Measurements from ENCODE around the gene CTNNBIP1.

The CTNNBIP1 gene

DNA sequence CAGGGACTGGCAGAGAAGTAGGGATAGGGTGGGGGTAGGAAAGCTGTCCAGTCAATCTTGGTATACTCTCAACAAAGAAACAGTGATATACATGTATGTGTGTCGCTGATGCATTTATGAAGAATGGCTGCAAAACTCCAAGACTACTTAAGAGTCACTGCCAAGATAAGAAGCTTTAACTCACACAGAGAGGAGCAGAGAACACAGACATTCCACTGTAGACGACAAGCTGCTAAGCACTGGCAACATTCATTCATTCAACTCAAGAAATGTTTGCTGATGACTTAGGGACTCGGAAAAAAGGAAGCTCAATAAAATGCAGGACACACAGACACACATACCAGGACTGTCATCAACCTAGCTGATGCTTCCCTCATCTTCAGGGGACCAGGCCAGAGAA is 5.5 kb downstream of the CTNNBIP1 start:
- no peak for DNase-seq

DNA sequence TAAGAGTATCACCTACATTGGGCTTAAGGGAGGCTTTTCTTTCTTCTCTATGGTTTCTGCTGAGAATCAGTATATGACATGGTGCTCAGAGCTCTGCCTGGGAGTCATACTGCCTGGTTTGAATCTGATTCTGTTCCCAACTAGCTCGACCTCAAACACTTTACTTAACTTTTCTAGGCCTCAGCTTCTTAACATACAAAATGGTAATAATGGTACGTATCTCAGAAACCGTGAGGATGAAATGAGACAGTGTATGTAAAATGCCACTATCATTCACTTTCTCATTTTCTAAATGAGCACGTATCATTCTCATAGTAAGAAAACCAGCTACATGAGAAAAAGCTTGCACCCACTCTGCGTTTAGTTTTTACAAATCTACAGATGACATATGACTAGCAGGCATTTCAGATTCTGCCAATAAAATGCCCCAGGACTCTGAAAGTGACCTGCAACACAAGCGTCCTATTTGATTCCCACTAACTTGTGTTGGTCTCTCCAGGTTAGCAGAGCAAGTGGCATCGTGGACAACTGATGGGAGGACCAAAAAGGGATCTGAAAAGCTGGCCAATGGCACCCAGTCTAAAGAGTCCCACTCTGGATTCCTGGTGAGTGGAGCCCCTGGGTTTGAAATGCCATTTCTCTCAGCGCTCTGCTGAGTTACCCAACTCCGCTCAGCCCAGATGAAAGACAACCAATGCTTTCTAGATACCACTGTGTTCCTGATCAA is 6.1 kb downstream of the CTNNBIP1 start:
- no peak for DNase-seq

DNA sequence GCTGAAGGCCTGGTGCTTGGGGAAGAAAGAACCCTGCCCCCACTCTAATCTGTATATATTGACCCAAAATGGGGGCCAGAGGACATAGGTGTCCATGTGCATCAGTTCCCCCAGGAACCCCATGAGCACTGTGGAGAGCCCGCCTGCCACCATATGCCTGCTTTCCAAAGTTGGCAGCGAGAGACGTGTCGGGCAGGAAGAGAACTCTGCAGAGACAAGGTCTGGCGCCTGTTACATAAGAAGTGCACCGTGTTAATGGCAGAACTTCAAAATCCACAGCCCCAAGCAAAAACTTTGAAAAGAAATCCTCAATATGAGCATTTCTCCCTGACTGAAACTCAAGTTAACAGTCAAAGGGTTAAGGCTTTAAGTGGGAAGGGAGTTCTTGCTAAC is 8.0 kb downstream of the CTNNBIP1 start:
- peak in 3 of 56 donors; percentile 10 to 28 (median 24) for DNase-seq

DNA sequence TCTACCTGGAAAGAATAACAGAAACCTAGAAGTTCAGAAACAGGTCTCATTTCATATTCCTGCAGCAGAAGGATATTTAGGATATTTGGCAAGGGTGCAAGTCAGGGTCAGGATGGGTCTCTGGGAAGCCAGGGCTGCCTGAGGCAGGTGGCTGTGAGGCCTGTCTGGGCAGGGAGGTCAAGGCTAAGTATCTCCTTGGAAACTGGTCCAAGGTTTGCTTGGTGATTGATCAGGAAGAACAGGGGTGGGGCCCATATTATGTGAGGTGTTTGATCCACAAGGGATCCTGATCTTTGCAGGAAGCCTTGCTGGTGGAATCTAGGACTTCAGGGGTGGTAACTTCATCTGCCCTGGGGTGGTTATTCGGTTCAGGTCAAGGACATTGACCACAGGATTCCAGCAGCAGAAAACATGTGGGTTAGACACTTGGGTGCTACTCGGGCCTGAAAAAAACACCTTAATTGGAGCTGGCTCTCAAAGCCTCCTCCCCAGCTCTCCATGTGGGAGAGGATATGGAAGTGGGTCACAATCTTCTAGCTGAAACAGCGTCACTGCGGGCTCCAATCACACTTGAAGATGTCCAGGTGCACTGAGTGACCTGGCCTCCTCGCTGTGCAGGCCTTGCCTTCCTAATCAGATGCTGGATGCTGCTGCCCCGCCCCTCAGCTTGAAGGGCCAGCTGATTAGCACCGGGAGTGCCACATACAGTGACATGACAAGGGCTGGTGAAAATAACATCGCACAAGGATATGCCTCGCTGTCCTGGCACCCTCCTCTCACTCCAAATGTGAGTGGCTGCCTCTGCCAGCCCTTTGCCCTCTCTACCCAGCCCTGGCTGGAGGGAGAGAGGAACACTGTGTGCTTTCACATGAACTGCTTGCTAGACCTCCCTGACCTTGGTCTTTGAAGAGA is 8.7 kb downstream of the CTNNBIP1 start:
- DNase-seq: peak in 3 of 56 donors; percentile 23 to 30 (median 24)

DNA sequence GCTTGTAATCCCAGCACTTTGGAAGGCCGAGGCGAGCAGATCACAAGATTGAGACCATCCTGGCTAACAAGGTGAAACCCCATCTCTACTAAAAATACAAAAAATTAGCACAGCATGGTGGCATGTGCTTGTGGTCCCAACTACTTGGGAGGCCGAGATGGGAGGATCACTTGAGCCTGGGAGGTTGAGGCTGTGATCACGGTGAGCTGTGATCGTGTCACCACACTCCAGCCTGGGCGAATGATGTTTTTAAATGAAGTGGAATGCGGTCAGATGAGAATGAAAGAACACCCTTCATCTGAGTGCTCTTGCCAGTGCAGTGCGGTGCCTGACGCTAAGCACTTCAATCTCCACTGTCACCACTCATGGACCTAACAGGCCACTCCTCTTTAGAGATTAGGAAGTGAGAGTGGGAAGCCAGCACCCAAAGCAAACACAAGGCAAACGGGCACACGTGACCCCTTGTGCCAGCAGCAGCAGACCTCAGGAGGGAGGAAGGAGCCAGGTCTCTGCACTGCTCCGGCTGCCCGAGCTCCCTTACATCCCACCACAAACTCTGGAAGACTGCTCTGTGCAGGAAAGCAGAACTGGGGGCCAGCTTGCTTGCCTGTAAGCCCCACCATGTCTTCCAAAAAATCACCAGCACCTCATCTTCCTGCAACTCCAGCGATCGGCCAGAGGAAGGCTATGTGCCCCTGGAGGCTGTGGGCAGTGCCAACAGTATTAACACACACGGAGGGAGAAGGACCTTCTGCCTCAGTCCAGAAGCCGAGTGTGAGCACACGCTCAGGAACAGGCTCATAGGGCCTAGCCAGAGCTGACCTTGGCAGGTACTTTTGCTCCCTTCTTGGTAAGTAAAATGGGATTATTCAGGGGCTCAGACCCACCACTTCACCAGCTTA is 9.7 kb downstream of the CTNNBIP1 start:
- peak in 40 of 56 donors; percentile 17 to 66 (median 38) for DNase-seq

DNA sequence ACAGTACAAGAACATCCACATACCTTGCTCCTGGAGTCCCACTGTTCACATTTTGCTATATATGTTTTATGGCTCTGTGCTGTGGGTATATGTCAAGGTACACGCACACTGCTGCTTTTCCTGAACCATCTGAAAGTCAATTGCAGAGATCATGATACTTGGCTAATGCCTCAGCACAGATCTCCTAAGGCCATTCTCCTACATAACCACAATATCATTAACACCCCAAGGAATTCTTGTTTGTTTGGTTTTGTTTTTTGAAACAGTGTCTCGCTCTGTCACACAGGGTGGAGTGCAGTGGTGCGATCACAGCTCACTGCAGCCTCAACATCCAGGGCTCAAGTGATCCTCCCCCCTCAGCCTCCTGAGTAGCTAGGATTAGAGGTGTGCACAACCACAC is 16.0 kb downstream of the CTNNBIP1 start:
- DNase-seq: no peak

DNA sequence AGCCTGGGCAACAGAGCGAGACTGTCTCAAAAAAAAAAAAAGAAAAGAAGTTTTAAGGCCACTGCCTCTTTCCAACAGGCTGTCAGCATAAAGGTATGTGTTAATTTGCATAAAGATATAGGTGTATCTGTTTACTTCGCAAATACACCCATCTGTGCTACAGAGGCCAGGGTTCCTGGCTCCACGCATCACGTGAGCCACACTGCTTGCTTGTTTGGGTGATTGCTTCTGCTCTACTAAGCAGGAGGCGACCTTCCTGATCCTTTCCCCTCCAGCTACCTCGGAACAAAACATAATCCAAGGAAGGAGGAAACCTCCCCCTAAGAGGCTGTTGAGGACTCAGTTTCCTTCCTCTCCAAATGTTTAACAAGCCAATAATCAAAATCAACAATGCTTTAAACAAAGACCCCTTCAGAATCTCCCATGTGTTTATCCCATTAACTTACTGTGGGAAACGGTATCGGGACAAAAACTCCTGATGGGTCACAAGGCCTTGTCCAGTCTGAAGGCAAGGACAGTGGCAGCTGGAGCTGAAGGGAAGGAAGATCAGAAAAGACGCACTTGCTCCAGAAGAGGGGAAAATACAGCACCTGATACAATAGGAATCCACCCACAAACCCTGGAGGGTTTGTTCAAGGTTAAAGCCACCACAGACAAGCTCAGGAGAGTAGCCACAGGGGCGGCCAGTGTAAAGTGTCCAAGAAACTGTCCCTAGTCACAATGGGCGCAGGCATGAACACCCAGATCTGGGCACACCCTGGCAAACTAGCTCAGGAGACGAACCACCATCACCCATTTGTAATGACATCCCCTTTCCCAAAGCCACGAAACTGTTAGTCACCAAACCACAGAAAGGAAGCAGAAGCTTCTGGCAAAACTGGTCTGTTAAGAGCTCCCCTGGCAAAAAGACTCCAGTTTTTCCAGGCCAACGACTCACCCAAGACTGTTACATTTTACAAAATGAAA is 17.2 kb downstream of the CTNNBIP1 start:
- no peak for DNase-seq

DNA sequence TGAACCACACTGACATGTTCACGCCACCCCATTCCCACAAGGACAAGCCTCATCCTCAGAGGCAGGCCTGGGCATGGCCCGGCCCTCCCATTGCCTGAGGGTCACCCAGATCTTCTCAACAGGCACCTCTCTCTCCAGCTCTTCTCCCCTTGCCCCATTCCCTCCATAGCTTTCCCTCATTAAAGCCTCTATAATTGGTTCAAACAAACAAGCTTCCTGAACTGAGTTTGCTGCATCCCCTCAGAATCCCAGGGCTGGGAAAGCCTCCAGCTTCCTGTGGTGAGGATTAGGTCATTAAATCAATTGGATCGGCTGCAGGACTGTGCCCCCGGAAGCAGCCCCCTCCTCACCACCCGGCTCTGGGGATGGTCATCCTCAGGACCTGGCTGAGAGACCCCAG is 18.9 kb downstream of the CTNNBIP1 start:
- peak in 1 of 56 donors; percentile 9 for DNase-seq

DNA sequence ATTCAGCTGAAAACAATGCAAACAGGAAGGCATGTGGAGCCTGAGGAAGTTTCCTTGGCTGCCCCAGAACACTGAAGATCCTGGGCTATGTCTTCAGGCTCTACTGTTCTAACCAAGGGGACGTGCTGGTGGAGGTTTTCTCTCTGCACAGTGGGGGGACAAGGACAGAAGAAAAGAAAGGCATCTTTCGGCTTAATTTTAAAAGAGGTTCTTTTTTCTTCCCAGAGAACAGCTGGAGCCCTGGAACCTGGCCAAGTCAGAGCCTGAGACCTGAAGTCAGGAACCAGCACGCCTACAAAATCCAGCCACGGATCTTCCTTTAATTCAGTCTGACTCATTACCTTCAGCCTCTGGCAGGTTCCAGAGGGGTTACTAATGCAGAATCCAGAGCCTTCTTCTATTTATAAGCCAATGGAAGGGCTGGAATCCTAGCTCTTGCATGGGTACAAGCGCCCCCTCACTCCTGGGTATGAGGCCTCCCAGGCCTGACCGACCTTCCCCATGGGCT is 19.8 kb downstream of the CTNNBIP1 start:
- peak in 3 of 56 donors; percentile 21 to 43 (median 37) for DNase-seq

DNA sequence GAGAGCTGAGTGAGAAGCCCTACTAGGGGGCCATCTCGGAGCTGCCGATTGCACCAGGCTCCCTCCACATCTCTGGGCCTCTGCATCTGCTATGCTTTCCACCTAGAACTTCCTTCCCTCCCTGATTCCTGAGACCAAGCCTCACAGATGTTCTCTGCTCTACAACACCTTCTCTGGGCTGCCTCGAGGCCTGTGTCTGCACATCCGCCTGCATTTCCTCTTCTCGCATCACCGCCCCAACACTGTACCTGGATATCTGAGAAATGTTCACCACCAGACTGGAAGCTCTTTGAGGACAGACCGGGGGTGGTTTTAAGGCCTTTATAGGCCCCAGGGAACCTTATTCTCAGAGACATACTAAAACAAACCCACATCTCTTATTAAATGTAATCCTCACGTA is 20.7 kb downstream of the CTNNBIP1 start:
- no peak for DNase-seq

DNA sequence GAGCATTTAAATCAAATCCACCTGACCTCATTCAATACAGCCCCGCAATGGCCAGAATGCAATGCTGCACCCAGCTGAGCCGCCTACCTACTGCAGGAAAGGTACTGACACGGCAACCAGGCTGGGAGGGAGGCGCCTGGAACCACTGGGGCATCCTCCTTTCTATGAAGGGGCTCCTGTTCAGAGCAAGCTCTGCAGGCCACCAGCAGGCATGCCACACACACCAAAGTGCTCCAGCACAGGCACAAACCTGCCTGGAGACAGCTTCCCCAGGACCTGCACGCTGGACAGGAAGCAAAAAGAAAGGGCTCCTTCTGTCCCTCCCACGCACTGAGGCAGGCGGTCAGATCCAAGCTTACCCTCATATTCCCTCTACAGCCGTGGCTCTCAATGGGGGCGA is 21.2 kb downstream of the CTNNBIP1 start:
- no peak for DNase-seq

DNA sequence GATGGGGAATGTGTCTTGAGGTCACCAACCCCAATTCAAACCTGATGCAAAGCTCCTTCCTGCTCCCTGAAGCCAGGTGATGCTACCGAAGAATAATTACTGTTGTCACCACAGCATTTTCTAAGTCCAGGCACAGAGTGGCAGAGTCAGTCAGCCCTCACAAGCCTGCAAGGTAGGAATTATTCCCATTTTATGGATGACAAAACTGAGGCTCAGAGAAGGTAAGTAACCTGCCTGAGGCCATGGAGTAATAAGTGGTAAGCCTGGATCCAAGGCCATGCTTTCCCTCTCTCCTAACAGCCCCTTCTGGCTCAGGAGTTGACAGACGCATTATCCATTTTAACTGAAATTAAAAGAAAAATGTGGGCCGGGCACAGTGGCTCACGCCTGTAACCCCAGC is 23.0 kb downstream of the CTNNBIP1 start:
- no peak for DNase-seq

DNA sequence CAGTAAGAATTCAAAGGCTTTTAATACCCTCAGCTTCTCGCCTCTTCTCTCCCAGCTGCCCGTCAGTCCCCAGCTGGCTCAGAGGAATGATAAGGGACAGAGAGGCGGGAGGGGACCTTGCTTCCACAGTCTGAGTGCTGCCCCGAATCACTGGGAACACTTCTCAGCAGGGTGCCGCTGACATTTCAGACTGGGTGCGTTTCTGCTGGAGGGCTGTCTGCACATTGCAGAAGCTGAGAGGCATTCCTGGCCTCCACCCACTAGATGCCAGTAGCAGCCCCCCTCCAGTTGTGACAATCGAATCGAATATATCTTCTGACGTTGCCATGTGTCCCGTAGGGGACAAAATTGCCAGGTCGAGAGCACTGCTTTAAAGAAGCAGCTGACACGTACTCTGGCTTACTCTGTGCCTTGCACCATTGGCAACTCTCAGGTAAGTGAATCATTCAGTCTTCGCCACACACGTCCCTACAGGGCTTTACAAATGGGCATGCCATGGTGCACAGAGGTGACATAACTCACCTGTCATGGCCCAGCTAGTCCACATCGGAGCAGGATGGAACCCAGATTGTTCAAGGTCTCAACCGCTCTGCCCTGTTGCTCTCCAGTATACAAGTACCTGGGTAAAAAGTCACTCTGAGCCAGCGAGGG is 23.9 kb downstream of the CTNNBIP1 start:
- peak in 2 of 56 donors; percentile 15 to 22 for DNase-seq

DNA sequence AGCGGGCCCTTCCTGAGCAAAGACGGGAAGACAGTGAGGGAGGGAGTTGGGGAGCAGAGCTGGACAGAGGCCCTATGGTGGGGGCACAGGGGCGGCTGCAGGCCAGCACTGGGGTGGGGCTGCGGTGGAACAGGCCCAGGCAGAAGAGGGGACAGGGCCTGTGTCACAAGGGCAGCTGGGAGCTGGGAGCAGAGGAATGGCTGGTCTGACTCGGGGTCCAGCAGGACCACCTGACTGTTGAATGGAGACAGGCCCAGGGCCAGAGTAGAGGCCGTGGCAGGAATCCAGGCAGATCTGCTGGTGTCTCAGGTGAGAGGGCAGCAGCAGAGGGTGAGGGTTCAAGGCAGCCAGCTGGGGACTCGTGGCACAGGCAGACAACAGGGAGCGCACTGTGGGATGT is 25.3 kb downstream of the CTNNBIP1 start:
- no peak for DNase-seq

DNA sequence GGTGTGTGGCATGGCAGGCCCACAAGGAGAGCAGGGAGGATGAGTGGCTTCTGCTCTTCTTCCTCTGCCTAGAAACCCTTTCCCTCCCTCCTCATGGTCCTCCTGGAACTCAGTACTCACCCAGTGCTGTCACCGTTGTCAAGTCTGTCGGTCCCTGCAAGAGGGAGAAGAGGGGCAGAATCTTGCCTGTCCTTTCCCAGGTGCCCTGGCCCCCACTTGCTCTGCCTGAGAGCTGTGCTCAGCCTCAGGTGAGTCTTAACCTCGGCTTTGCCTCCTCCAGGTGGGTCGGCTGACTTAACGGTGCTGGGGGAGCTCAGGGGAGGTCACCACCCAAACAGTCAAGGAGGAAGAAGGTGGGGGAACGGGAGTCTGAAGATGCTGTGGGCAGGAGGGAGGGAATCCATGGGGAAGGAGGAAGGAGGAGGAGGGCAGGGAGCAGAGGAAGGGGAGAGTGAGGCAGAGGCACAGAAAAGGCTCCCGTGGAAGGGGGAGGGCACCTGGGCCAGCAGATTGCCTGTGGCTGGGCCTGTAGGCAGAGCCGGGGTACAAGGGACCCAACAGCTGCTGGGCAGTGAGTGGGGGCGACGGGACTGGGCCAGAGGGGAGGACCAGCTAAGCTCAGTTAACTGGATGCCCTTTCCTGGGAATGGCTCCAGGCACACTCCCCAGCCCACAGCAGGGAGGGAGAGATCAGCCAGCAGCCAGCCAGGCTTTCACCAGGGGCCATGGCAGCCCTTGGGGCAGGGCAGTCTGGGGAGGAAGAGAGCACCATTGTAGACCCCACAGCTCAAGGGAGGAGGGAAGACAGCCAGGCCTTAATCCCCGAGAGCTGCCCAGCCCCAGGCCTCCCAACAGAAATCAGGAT is 26.3 kb downstream of the CTNNBIP1 start:
- DNase-seq: peak in 21 of 56 donors; percentile 15 to 63 (median 39)

DNA sequence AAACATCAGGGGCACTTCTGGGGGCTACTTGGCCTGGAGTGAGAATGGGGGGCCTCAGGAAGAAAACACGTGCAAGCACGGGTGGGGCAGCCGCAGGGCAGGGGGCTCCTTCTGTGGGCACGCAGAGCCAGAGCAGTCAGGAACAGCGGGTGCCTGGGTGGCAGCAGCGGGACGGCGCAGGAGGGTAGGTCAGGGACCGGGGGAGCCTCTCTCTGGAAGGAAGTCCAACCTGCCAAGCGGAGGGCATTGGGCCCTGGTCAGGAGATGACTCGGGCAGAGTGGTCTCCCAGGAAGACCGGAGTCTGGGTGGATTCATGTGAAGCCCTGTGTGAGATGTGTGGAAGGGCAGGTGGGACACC is 27.1 kb downstream of the CTNNBIP1 start:
- DNase-seq: no peak

DNA sequence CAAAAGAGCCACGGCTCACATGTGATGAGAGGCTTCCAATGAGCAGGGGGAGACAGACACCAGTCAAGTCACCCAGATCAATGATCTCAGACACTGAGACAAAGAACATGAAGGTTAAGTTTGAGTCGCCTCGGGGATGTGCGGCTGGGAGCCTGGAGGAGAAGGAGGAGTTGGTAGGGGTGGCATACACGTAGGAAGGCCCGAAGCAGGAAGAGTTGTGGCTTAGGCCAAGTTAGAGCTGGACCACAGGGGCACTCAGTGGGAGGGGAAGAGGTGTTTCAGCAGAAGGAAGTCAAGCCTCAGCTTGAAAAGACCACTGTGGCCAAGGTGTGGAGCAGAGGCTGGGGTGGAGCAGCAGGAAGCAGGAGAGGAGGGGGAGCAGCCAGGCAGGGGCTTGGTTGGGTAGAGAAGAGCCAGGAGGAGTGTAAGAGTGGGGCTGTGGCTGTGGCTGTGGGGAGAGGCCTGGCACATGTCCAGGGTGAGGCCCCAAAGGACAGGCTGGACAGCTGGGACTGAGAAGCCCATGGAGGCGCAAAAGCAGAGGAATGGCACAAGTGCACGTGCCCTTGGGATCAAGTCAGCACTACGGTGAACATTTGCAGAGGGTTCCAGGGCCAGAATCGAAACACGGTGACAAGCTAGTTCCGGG is 27.6 kb downstream of the CTNNBIP1 start:
- DNase-seq: no peak

DNA sequence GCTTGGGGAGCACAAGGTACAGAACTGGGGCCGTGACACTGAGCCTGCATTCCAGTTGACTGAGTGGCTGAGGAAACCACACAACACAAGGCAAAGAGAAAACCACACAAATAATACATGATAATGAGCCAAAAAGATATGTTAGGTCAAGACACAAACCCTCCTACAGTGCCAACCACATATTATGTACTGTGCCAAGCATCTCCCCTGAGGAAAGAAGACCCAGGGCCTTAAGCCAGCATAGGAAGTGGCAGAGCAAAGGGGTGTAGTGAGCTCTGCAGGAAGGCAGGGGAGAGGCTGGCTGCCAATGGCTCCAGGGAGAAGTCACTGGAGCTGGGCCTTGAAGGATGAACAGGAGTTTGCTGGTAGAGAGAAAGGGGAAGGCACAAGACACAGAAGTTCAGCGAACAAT is 28.2 kb downstream of the CTNNBIP1 start:
- no peak for DNase-seq
